Activated CD8-positive, alpha-beta T cell treated with anti-CD3 and anti-CD28 coated beads for 36 hours (primary cell): Measurements from ENCODE around the gene ATP8B3. TPM values are rescaled to one million over a fixed set of nuclear protein-coding genes. Genes with fewer than 3 reads are reported as not detected.
A peak's percentile ranks its signal among the peaks of the same experiment; 100 is the strongest.

Source experiments
- ATAC-seq: fragments of 200-7000 bp; cut with Tn5 transposase; one replicate; pipeline ENCODE4 v1.10.0; 2021; ENCODE audit warnings: mild to moderate bottlenecking, moderate library complexity
- CTCF ChIA-PET: fragments of 350-600 bp; sonication (Branson Sonifier 250); formaldehyde crosslinking; loops from one replicate; lab custom pipeline; 2021; ENCODE audit warnings: antibody characterized with exemption; lab: Charles Lee
- POLR2A ChIA-PET: fragments of 350-600 bp; sonication (Branson Sonifier 250); formaldehyde crosslinking; loops from one replicate; lab custom pipeline; 2021; ENCODE audit warnings: antibody characterized with exemption; lab: Charles Lee
- DNase-seq: peaks from one replicate; pipeline ENCODE4 v3.0.0-alpha.2; 2020
- H3K27ac Mint-ChIP-seq: one replicate; pipeline ENCODE4 v1.8.0; 2021; ENCODE audit warnings: mild to moderate bottlenecking, mixed read lengths
- H3K27me3 Mint-ChIP-seq: one replicate; pipeline ENCODE4 v1.8.0; 2021; ENCODE audit warnings: mixed read lengths
- H3K36me3 Mint-ChIP-seq: one replicate; pipeline ENCODE4 v1.8.0; 2021; ENCODE audit warnings: low read depth, mixed read lengths
- H3K4me1 Mint-ChIP-seq: one replicate; pipeline ENCODE4 v1.8.0; 2021; ENCODE audit warnings: low read depth, mixed read lengths
- H3K4me3 Mint-ChIP-seq: one replicate; pipeline ENCODE4 v1.8.0; 2021; ENCODE audit warnings: mild to moderate bottlenecking, moderate library complexity, mixed read lengths
- H3K9me3 Mint-ChIP-seq: one replicate; pipeline ENCODE4 v1.8.0; 2021; ENCODE audit warnings: mixed read lengths
- intact Hi-C: fragments of 100-400 bp; cut with micrococcal nuclease; formaldehyde crosslinking; loops from one replicate; pipeline ENCODE4 v1.10.0; 2022
- total RNA-seq, 2 experiments: library from RNA; stranded (reverse); gene quantifications; one replicate each; pipeline ENCODE4 v1.2.3, GENCODE V29; 2021
- TF ChIP-seq, protein P1 (sequence below): fragments of 200-600 bp; IDR thresholded peaks from one replicate; pipeline ENCODE4 v1.8.0; 2022; ENCODE audit warnings: antibody characterized with exemption, mild to moderate bottlenecking

The ATP8B3 gene
- total RNA-seq, 2 experiments from 2014 or later: 5.8 to 8.2 TPM

DNA sequence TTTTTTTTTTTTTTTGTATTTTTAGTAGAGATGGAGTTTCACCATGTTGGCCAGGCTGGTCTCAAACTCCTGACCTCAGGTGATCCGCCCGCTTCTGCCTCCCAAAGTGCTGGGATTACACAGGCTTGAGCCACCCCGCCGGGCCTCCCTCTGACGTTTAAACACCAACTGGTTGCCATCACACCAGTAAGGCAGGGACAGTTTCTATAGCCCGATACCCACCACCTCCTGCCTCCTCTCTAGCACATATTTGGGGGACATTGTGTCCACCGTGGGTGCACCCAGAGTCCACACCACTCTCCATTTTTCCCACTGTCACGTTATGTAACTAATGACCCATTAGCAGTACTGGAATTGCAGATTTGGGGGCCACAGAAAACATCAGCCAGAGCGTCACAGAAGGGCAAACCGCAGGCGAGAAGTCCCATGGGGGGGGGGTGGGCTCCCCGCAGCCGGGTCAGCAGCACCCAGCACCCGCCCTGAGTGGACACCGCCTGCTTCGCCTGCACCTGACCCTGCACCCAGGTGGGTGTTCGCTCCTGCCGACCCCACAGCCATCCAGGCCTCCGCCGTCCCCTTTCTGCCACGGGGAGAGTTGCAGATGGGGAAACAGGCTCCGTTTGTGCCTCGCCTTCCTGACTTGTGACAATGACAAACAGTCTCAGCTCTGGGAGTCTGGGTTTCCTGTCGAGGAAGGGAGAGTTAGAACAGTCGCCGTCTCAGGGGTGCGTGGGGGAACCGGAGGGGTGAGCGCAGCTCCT, 55.2 kb downstream of the ATP8B3 start:
- peaks cover 4% of the 10 kb centered on the region for H3K4me1 Mint-ChIP-seq
- ATAC-seq: no peak
- TF ChIP-seq, protein P1, sequence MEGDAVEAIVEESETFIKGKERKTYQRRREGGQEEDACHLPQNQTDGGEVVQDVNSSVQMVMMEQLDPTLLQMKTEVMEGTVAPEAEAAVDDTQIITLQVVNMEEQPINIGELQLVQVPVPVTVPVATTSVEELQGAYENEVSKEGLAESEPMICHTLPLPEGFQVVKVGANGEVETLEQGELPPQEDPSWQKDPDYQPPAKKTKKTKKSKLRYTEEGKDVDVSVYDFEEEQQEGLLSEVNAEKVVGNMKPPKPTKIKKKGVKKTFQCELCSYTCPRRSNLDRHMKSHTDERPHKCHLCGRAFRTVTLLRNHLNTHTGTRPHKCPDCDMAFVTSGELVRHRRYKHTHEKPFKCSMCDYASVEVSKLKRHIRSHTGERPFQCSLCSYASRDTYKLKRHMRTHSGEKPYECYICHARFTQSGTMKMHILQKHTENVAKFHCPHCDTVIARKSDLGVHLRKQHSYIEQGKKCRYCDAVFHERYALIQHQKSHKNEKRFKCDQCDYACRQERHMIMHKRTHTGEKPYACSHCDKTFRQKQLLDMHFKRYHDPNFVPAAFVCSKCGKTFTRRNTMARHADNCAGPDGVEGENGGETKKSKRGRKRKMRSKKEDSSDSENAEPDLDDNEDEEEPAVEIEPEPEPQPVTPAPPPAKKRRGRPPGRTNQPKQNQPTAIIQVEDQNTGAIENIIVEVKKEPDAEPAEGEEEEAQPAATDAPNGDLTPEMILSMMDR: no peak
- no peaks in the 10 kb centered on the region for H3K36me3 Mint-ChIP-seq
- intact Hi-C loops: no loop called here
- H3K4me3 Mint-ChIP-seq: no peak overlapping the region
- H3K9me3 Mint-ChIP-seq: no peaks in the 10 kb centered on the region
- no peak for DNase-seq
- POLR2A ChIA-PET: no interaction called here
- peaks cover 71% of the 10 kb centered on the region for H3K27me3 Mint-ChIP-seq
- no peak overlapping the region for H3K27ac Mint-ChIP-seq
- CTCF ChIA-PET: interaction anchor here (0.6 to 2.6 kb wide), 3 partner anchors 9 to 84 kb away, joined by 3 to 12 read pairs (median 5); no protein-coding TSS in a partner anchor

GRCh38 chr19:1756264-1756663, 55.8 kb downstream of the ATP8B3 start:
- Mint-ChIP-seq H3K27me3 (peaks cover 71% of the 10 kb centered on the region), H3K9me3 (no peaks in the 10 kb centered on the region), H3K4me1 (peaks cover 4% of the 10 kb centered on the region), H3K4me3 (no peak overlapping the region), H3K36me3 (no peaks in the 10 kb centered on the region), H3K27ac (no peak overlapping the region)
- DNase-seq: no peak
- intact Hi-C loops: no loop called here
- ATAC-seq: no peak
- ChIA-PET POLR2A (no interaction called here), CTCF (interaction anchor here (0.6 to 2.6 kb wide), 3 partner anchors 10 to 33 kb away, joined by 3 to 12 read pairs (median 3); no protein-coding TSS in a partner anchor)
- TF ChIP-seq, protein P1: no peak

DNA sequence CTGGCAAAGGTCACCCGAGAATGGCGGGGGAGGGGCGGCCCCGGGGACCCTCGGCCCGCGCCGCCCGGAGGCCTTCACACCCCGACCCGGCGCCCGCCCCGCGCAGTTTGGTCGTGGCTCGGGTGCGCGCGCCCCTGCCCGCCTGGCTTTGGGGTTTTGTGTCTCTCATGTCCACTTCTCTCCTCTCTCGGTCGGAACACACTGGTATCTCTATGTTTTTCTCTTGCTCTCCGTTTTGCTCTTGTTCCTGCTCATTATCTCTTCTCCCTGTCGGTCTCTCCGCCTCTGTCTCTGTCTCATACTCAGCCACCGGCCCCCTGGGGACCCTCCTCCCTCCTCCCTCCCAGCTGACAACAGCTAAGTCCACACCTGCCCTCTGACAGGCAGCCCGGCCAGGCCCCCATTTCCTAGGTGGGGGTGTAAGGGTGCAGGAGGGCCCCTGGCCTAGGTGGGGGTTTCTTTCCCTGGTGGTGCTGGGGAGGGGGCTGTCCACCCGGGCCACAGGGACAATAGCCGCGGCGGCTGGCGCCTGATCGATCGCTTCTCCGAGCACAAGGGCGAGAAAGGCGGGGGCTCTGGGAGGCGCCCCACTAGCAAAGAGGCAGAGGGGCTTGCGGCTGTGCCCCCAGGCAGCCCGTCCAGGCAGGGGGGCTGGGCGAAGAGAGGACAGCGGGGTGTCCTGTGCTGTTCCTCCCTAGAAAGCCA, 56.5 kb downstream of the ATP8B3 start:
- DNase-seq (no peak), ATAC-seq (no peak)
- H3K4me3 Mint-ChIP-seq: no peak overlapping the region
- peaks cover 71% of the 10 kb centered on the region for H3K27me3 Mint-ChIP-seq
- ChIA-PET POLR2A (no interaction called here), CTCF (interaction anchor here (0.6 to 2.6 kb wide), 5 partner anchors 10 to 83 kb away, joined by 3 to 12 read pairs (median 4); no protein-coding TSS in a partner anchor)
- H3K36me3 Mint-ChIP-seq: no peaks in the 10 kb centered on the region
- no peaks in the 10 kb centered on the region for H3K9me3 Mint-ChIP-seq
- intact Hi-C loops: no loop called here
- H3K27ac Mint-ChIP-seq: no peak overlapping the region
- TF ChIP-seq, protein P1: no peak
- peaks cover 4% of the 10 kb centered on the region for H3K4me1 Mint-ChIP-seq

DNA sequence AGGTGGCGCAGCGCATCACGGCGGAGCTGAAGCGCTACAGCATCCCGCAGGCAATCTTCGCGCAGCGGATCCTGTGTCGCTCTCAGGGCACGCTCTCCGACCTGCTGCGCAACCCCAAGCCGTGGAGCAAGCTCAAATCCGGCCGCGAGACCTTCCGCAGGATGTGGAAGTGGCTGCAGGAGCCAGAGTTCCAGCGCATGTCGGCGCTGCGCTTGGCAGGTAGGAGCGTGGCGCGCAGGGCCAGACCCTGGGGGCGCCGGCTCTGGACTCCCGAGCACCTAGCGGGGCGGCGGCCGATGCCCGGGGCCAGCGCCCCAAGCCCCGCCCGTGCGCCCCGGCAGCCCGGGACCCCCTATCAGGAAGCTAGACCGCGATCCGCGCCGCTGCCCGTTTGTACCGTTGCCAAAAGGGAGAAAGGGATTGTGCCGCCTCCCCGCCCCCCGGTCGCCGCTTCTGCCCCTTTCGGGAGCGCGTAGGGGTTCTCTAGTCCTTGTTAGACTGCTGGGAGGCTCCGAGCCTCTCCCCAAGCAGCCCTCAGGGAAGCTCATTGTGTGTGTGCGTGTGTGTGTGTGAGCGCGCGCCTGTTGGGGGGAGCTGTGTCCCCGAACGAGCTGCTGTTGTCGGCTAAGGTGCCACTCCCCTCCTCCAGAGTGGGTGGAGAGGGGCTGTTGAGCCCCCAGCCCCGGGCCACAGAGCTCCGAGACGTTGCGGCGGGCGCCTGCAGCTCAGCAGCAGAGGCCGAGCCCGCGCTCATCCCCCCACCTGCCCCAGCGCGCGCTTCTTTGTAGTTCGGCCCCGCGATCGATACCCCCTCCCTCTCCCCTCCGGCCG, 57.2 kb downstream of the ATP8B3 start:
- POLR2A ChIA-PET: interaction anchor here (1.1 kb wide), 1 partner anchor 9 kb away, joined by 4 read pairs; no protein-coding TSS in a partner anchor
- intact Hi-C loops: no loop called here

More for the DNA sequence above, 57.2 kb downstream of the ATP8B3 start:
- CTCF ChIA-PET: interaction anchor here (0.9 to 2.6 kb wide), 5 partner anchors 11 to 83 kb away, joined by 3 to 12 read pairs (median 4); no protein-coding TSS in a partner anchor
- H3K4me1 Mint-ChIP-seq: peaks cover 9% of the 10 kb centered on the region
- H3K27ac Mint-ChIP-seq: no peak overlapping the region
- no peaks in the 10 kb centered on the region for H3K36me3 Mint-ChIP-seq
- TF ChIP-seq, protein P1: no peak
- no peaks in the 10 kb centered on the region for H3K9me3 Mint-ChIP-seq
- DNase-seq (peak; percentile 39), ATAC-seq (no peak)
- H3K27me3 Mint-ChIP-seq: peaks cover 70% of the 10 kb centered on the region
- H3K4me3 Mint-ChIP-seq: peak overlapping the region; percentile 32
